GM06990 (cell line): ENCODE measurements around the gene IKBKG.
"Not testable (repeated sequence)": the region's sequence is repeated elsewhere in the genome, so short reads cannot be mapped to it uniquely, and the experiment has no call there.

ENCODE experiments used
- DNase-seq: peaks from one replicate; pipeline ENCODE4 v3.0.0-alpha.2; 2011; ENCODE audit not compliant: insufficient read length; ENCODE audit errors: extremely low read depth
- H3K27me3 ChIP-seq: replicated peaks from 2 replicates; pipeline ENCODE4 v1.6.0; 2011; ENCODE audit warnings: low read length; ENCODE audit not compliant: control insufficient read depth, insufficient read depth
- H3K36me3 ChIP-seq: 2 replicates; pipeline ENCODE4 v1.5.1; 2011; ENCODE audit warnings: low read length; ENCODE audit not compliant: control insufficient read depth, insufficient read depth
- H3K4me3 ChIP-seq: replicated peaks from 2 replicates; pipeline ENCODE4 v1.5.1; 2011; ENCODE audit warnings: low read depth, mild to moderate bottlenecking, control low read depth, low read length
- CTCF ChIP-seq: IDR thresholded peaks from 2 replicates; pipeline ENCODE4 v1.5.1; 2011; ENCODE audit warnings: low read length, control low read depth, mild to moderate bottlenecking, inconsistent platforms; ENCODE audit not compliant: insufficient read depth, poor library complexity, severe bottlenecking

The IKBKG gene

GRCh38 chrX:154582994-154583393, 35.6 kb downstream of the IKBKG start:
- not testable (repeated sequence) for H3K36me3 ChIP-seq, H3K27me3 ChIP-seq

GRCh38 chrX:154584585-154585183, 37.3 kb downstream of the IKBKG start, which contains the start of gene CTAG1A:
CTAG1A (plus strand) TSS chrX:154585133; CDS start chrX:154585207, 74 bp downstream.
- not testable (repeated sequence) for DNase-seq, H3K4me3 ChIP-seq, H3K27me3 ChIP-seq, H3K36me3 ChIP-seq

More at GRCh38 chrX:154582994-154583393, 35.6 kb downstream of the IKBKG start:
- DNase-seq, H3K4me3 ChIP-seq: not testable (repeated sequence)

- not testable (repeated sequence) for DNase-seq, H3K27me3 ChIP-seq, H3K36me3 ChIP-seq, H3K4me3 ChIP-seq
Observed at GRCh38 chrX:154590415-154590814, 43.0 kb downstream of the IKBKG start.

DNA sequence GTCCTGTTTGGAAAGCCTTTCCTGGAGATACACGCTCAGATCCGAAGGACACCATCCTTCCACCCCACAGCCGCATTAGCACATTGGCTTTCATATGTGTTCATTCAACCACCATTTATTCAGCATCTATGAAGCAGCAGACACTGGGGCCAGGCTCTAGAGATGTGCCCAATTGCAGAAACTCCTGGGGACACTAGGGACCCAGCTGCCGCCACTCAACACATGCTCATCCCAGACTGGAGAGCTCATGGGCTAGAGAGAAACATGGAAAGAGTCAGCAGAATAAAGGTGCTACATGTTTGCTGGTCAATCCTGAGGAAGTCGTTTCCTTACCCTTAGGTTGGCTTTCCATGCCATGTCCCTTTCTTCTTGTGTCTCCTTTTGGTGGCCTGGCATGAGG, 45.1 kb downstream of the IKBKG start:
- no peaks in the 10 kb centered on the region for H3K36me3 ChIP-seq
- no peak for DNase-seq
- H3K4me3 ChIP-seq: no peak overlapping the region
- H3K27me3 ChIP-seq: no peaks in the 10 kb centered on the region
- no peak for TF ChIP-seq CTCF

GRCh38 chrX:154593201-154593600, 45.8 kb downstream of the IKBKG start:
- DNase-seq: no peak

GRCh38 chrX:154594491-154594890, 47.1 kb downstream of the IKBKG start:
- no peak for DNase-seq
- Histone ChIP-seq H3K27me3 (no peaks in the 10 kb centered on the region), H3K4me3 (no peak overlapping the region), H3K36me3 (no peaks in the 10 kb centered on the region)
- no peak for TF ChIP-seq CTCF

More at GRCh38 chrX:154593201-154593600, 45.8 kb downstream of the IKBKG start:
- Histone ChIP-seq H3K36me3 (no peaks in the 10 kb centered on the region), H3K4me3 (no peak overlapping the region), H3K27me3 (no peaks in the 10 kb centered on the region)
- TF ChIP-seq CTCF: no peak

DNA sequence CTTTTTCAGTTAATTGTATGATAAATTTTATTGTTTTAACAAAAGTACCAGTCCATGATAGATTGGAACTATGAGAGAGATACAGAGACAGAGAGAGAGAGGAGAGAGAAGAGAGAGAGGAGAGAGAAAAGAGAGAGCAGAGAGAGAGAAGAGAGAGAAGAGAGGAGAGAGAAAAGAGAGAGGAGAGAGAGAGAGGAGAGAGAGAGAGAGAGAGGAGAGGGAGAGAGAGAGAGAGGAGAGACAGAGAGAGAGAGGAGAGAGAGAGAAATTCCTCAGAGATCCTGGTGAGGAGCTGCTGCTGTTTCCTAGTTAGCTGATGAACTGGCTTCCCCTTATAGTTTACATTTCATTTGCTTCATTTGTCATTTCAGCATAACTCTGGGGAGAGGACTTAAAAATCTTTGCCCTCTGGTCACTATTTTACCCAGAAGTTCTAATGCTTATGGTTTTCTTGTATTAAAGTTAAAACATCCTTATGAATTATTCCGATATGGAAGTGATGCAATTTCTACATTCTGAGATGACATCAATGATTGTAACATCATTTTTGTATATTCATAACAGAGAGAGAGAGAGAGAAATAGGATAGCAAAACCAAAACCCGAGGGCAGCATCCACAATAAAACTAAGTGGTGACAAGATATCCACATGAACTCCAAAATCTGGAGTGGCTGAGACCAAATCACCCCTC, 48.3 kb downstream of the IKBKG start:
- no peak overlapping the region for H3K4me3 ChIP-seq
- H3K27me3 ChIP-seq: no peaks in the 10 kb centered on the region
- no peaks in the 10 kb centered on the region for H3K36me3 ChIP-seq
- no peak for TF ChIP-seq CTCF
- DNase-seq: no peak
